ENCODE data around the gene ATR. TPM values are rescaled to one million over a fixed set of nuclear protein-coding genes. Genes with fewer than 3 reads are reported as not detected.

Gene ATR
- total and polyA plus RNA-seq, 9 of the 15 experiments (the other 6 are each of a cell fraction or from before 2014, with no cell fraction given), result 18.0 to 37.8 (median 23.2) TPM

DNA sequence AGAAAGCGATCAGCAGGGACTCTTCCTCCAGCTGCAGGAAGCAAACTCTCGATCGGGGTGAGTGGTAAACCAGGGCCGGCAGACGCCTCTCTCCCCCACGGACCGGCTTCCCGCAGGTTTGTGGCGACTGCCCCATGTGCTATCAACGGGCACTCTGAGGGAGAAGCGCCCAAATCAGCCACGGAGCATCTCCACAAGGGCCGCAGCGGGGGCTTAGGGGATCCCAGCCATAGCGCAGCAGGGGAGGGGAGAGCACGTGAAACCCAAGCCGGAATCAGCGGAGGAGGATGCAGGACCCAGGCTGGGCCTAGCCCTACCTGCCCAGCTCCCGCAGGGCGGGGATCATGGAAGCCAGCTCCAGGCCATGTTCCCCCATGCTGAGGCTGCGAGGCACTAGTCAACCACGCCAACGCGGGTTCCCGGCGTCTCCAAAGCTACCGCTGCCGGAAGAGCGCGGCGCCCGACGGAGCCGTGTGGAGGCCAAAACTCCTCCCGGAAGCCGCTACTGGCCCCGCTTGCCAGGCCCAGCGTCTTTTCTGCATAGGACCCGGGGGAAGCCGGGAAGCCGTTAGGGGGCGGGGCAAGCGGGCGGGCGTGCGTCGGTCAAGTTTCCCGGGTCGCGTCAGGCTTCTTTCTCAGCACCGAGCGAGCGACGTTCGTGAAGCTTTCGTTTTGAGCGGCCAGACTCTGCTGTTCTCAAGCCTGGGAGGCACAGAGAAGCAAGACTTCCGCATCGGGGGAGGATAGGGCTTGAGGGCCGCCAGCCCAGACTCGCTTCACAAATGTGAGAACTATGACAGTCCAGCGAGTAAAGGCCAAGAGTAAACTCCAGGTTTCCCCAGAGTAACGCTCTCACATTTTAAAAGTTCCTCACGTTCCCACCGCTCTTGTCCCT is at the start of gene ATR (continued):
- TF ChIP-seq, protein P1, sequence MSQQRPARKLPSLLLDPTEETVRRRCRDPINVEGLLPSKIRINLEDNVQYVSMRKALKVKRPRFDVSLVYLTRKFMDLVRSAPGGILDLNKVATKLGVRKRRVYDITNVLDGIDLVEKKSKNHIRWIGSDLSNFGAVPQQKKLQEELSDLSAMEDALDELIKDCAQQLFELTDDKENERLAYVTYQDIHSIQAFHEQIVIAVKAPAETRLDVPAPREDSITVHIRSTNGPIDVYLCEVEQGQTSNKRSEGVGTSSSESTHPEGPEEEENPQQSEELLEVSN (IDR thresholded peaks at IDR 0.05; ENCODE audit: borderline replicate concordance in 1 of 2, extremely low read depth in 1 of 2, insufficient read depth in 1 of 2, insufficient read length in 1 of 2, low read depth in 1 of 2, low read length in 1 of 2, poor library complexity in 1 of 2, severe bottlenecking in 1 of 2), result peak; percentile 82 to 90
- TF ChIP-seq RBM22 (IDR thresholded peaks at IDR 0.05; ENCODE audit: low read depth, low read length, poor library complexity, severe bottlenecking) (peak; percentile 86), ZNF12 (CRISPR knock-in tag; IDR thresholded peaks at IDR 0.05) (no peak), POLR2A (conservative IDR thresholded peaks at IDR 0.05) (peak; percentile 91), CCAR2 (IDR thresholded peaks at IDR 0.05; ENCODE audit: low read depth, low read length) (no peak), GABPA (tag; conservative IDR thresholded peaks at IDR 0.05; ENCODE audit: low read depth) (peak; percentile 92), KLF13 (tag; IDR thresholded peaks at IDR 0.05; ENCODE audit: borderline replicate concordance, low read depth) (peak; percentile 86), EP300 (IDR thresholded peaks at IDR 0.05; ENCODE audit: low read length) (peak; percentile 73), CTBP1 (IDR thresholded peaks at IDR 0.05; ENCODE audit: borderline replicate concordance) (peak; percentile 87), FOXK1 (CRISPR knock-in tag; IDR thresholded peaks at IDR 0.05; ENCODE audit: borderline replicate concordance) (peak; percentile 36; the same call in 1 of the 2 replicates), CCNT2 (IDR thresholded peaks at IDR 0.05; ENCODE audit: borderline replicate concordance, extremely low read depth, insufficient read length, low read depth, low read length) (peak; percentile 89), POLR3G (IDR thresholded peaks at IDR 0.05; ENCODE audit: extremely low read depth, insufficient read length, insufficient replicate concordance) (no peak), RBM39 (optimal IDR thresholded peaks at IDR 0.05; ENCODE audit: low read depth, low read length) (no peak), ZBTB1 (CRISPR knock-in tag; IDR thresholded peaks at IDR 0.05; ENCODE audit: borderline replicate concordance, low read depth) (no peak), HDAC2 (IDR thresholded peaks at IDR 0.05) (peak; percentile 85; the same call in 1 of the 2 replicates), ZNF217 (CRISPR knock-in tag; IDR thresholded peaks at IDR 0.05) (no peak), HDAC1 (IDR thresholded peaks at IDR 0.05) (peak in 1 of 2 experiments; percentile 98; a peak in 3 of 4 replicates), CBX1 (IDR thresholded peaks at IDR 0.05; ENCODE audit: low read depth) (peak; percentile 96; the same call in 1 of the 2 replicates), NCOA1 (IDR thresholded peaks at IDR 0.05; ENCODE audit: low read depth) (peak; percentile 76)
- TF ChIP-seq, protein P2, sequence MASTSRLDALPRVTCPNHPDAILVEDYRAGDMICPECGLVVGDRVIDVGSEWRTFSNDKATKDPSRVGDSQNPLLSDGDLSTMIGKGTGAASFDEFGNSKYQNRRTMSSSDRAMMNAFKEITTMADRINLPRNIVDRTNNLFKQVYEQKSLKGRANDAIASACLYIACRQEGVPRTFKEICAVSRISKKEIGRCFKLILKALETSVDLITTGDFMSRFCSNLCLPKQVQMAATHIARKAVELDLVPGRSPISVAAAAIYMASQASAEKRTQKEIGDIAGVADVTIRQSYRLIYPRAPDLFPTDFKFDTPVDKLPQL (IDR thresholded peaks at IDR 0.05; ENCODE audit: extremely low read depth, insufficient read length), result no peak
- TF ChIP-seq, protein P3, sequence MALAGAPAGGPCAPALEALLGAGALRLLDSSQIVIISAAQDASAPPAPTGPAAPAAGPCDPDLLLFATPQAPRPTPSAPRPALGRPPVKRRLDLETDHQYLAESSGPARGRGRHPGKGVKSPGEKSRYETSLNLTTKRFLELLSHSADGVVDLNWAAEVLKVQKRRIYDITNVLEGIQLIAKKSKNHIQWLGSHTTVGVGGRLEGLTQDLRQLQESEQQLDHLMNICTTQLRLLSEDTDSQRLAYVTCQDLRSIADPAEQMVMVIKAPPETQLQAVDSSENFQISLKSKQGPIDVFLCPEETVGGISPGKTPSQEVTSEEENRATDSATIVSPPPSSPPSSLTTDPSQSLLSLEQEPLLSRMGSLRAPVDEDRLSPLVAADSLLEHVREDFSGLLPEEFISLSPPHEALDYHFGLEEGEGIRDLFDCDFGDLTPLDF (CRISPR knock-in tag; IDR thresholded peaks at IDR 0.05), result peak; percentile 82; the same call in 1 of the 2 replicates
- TF ChIP-seq, protein P4, sequence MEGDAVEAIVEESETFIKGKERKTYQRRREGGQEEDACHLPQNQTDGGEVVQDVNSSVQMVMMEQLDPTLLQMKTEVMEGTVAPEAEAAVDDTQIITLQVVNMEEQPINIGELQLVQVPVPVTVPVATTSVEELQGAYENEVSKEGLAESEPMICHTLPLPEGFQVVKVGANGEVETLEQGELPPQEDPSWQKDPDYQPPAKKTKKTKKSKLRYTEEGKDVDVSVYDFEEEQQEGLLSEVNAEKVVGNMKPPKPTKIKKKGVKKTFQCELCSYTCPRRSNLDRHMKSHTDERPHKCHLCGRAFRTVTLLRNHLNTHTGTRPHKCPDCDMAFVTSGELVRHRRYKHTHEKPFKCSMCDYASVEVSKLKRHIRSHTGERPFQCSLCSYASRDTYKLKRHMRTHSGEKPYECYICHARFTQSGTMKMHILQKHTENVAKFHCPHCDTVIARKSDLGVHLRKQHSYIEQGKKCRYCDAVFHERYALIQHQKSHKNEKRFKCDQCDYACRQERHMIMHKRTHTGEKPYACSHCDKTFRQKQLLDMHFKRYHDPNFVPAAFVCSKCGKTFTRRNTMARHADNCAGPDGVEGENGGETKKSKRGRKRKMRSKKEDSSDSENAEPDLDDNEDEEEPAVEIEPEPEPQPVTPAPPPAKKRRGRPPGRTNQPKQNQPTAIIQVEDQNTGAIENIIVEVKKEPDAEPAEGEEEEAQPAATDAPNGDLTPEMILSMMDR (IDR thresholded peaks at IDR 0.05 in 2 of 3, conservative IDR thresholded peaks at IDR 0.05 in 1 of 3; ENCODE audit: insufficient read depth in 2 of 3, low read depth in 1 of 3, low read length in 3 of 3), result no peak; a peak in 1 of 6 replicates
